Embryonic facial prominence (tissue), 1 donor: ENCODE results near the gene TFB2M.

Experiments used
- DNase-seq: peaks from one replicate; pipeline ENCODE4 v3.0.0-alpha.2; 2016; ENCODE audit errors: extremely low spot score

TFB2M gene

DNA sequence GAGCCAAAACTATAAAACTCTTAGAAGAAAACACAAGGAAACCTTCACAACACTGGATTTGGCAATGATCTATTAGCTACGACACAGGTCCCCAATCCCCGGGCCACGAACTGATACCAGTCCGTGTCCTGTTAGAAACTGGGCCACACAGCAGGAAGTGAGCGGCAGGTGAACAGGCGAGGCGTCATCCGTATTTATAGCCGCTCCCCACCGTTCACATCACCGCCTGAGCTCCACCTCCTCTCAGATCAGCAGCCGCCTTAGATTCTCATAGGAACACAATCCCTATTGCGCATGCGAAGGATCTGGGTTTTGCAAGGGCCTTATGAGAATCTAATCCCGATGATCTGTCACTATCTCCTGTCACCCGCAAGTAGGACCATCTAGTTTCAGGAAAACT is 11.9 kb downstream of the TFB2M start:
- DNase-seq = no peak

GRCh38 chr1:246552110-246552509 is 14.0 kb downstream of the TFB2M start:
- DNase-seq = no peak

GRCh38 chr1:246550402-246550801 is 15.7 kb downstream of the TFB2M start:
- no peak for DNase-seq

- DNase-seq = no peak
Measured at GRCh38 chr1:246549665-246550064, 16.4 kb downstream of the TFB2M start.

GRCh38 chr1:246544001-246544400 is 22.1 kb downstream of the TFB2M start:
- no peak for DNase-seq

GRCh38 chr1:246540738-246541491 is 25.1 kb downstream of the TFB2M start:
- DNase-seq = no peak

DNA sequence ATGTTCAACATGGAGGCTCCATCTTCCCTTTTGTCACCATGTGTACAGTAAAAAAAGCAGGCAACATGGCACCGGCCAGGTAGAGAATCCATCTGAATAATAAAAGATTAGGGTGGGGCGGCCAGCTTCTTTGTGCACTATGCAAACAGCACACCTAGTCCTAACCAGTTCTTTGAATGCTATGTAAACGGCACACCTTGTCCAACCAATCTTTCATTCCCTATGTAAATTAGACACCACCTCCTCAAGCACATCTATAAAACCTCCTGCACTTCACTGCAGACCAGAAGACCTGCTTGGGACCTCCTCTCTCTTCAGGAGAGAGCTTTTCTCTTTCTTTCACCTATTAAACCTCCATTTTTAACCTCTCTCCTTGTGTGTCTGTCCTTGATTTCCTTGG is 28.2 kb downstream of the TFB2M start:
- DNase-seq = no peak

GRCh38 chr1:246537441-246537840 is 28.6 kb downstream of the TFB2M start:
- no peak for DNase-seq

- DNase-seq = no peak
Measured at GRCh38 chr1:246534114-246534513, 31.9 kb downstream of the TFB2M start.

DNA sequence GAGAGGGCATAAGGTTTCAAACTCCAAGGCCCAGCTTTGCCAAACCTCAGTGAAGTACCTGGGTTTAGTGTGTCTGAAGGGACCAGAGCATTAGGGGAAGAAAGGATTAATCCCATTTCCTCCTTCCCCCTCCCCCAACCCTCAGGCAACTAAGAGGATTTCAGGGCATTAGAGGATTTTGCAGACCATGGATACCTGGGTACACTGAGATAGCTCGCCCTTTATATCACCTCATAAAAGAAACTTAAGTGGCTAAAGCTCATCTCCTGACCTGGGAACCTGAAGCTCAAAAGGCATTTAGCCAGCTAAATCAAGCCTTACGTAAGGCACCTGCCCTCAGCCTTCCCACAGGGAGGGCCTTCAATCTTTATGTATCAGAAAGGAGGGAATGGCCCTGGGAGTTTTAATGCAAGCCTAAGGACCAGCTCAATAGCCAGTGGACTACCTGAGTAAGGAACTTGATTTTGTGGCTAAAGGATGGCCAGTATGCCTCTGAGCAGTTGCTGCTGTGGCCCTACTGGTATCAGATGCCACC is 32.6 kb downstream of the TFB2M start:
- DNase-seq = no peak

- DNase-seq = no peak
Measured at GRCh38 chr1:246532519-246532918, 33.5 kb downstream of the TFB2M start.

- no peak for DNase-seq
Measured at GRCh38 chr1:246530482-246530881, 35.6 kb downstream of the TFB2M start.

GRCh38 chr1:246528933-246529731 is 36.9 kb downstream of the TFB2M start:
- no peak for DNase-seq

DNA sequence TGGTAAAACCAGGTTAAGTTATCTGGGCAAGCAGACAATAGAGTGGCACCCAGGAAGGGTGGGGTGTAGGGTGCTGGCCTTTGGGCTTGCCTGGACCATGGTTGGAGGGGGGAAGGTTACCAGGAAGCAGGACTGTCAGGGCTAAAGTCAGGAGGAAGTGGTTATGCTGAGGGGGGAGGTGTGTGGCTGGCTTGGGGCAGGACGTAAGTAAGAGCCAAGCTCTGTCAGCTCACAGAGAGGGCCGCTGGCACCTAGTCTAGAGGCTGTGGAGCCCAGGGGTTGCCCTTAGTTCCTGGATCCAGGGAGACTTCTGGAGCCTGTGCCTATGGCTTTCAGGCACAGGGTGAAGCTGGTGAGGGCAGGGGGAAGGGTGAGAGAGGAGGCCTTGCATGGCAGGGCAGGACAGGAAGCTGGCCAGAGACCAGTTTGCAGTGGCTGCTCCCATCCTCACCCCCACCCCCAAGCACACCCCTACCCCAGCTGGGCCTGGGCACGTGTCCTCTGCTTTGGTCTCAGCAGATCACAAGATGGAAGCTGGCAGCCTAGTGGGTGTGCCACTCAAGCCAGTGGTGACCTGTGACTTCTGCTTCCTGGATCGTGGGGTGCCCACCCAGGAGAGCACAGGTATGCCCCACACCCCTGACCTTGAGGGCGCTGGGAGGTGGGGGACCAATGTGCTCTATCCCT is 38.5 kb downstream of the TFB2M start:
- DNase-seq = no peak

- DNase-seq = no peak
Measured at GRCh38 chr1:246526915-246527314, 39.1 kb downstream of the TFB2M start.

GRCh38 chr1:246526380-246526779 is 39.7 kb downstream of the TFB2M start:
- no peak for DNase-seq

GRCh38 chr1:246519514-246519913 is 46.5 kb downstream of the TFB2M start:
- no peak for DNase-seq

- DNase-seq = no peak
Measured at GRCh38 chr1:246518456-246519205, 47.4 kb downstream of the TFB2M start.

DNA sequence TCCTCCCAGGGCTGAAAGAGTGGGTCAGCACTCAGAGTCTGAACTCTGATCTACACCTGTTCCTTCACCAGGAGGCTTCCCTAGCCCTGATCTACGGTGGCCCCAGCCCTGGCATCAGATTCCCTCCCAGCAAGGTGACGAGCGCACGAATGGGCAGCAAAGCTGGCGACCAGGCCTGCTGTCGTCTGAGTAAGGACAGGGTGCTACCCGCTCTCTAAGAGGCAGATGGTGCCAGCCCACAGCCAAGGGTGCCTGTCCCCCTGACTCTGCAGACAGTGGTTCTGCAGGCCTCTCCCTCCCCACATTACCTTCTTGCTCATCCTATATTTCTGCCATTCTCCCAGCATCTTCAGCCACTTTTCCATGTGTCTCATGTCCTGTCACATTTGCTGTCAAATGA is 48.7 kb downstream of the TFB2M start:
- DNase-seq = no peak

GRCh38 chr1:246516126-246516525 is 49.9 kb downstream of the TFB2M start:
- DNase-seq = no peak

DNA sequence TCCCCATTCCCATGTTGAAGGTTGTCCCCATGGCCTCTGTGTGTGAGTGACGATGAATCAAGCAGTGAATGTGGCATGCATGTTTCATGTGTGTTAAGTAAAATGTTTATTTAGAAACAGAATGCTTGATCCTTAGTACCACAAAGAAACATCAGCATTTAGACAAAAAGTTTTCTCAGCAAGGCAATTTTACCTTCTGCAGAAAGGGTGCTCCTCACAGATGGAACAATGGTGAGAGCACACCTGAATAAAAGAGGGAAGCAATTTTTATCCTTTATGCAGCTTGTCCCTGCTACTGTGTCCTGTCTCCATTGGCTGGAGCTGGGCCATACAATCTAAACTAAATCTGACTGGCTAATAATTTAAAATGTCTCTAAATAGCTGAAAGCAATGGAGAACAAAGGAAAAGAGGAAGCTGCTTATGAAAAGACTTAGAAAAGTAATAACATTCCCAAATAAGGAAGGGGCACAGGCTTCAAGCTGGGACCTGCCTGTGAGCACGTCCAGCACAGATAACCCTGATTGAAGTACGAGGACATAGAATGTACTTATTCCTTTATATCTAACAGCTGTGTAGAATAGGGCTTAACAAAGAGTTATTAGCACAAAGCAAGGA is 50.6 kb downstream of the TFB2M start:
- DNase-seq = no peak
